Activated CD4-positive, alpha-beta T cell treated with anti-CD3 and anti-CD28 coated beads, Interleukin-2, amount 50 U/mL, for 24 hours (primary cell): ENCODE data around the gene PITPNM3.

Experiments
- DNase-seq, 2 donors: peaks; one replicate each; pipeline ENCODE4 v3.0.0-alpha.2; 2020; ENCODE audit warnings: low read depth in 1 of 2, low spot score in 1 of 2

Gene PITPNM3

GRCh38 chr17:6526362-6527152 lies 29.8 kb downstream of the PITPNM3 start:
- no peak for DNase-seq

- no peak for DNase-seq
Observed at GRCh38 chr17:6525731-6526130, 30.6 kb downstream of the PITPNM3 start.

- no peak for DNase-seq
Observed at GRCh38 chr17:6525141-6525540, 31.2 kb downstream of the PITPNM3 start.

GRCh38 chr17:6524520-6524919 lies 31.8 kb downstream of the PITPNM3 start:
- no peak for DNase-seq

GRCh38 chr17:6523809-6524355 lies 32.5 kb downstream of the PITPNM3 start:
- no peak for DNase-seq

GRCh38 chr17:6523330-6523729 lies 33.0 kb downstream of the PITPNM3 start:
- no peak for DNase-seq

- no peak for DNase-seq
Observed at GRCh38 chr17:6521586-6521985, 34.8 kb downstream of the PITPNM3 start.

GRCh38 chr17:6517062-6517461 lies 39.3 kb downstream of the PITPNM3 start:
- DNase-seq: no peak

GRCh38 chr17:6514371-6514770 lies 42.0 kb downstream of the PITPNM3 start:
- no peak for DNase-seq

GRCh38 chr17:6512552-6512951 lies 43.8 kb downstream of the PITPNM3 start:
- DNase-seq: no peak

GRCh38 chr17:6510321-6510977 lies 45.9 kb downstream of the PITPNM3 start:
- no peak for DNase-seq

- DNase-seq: no peak
Observed at GRCh38 chr17:6509921-6510320, 46.4 kb downstream of the PITPNM3 start.

GRCh38 chr17:6509031-6509771 lies 47.2 kb downstream of the PITPNM3 start:
- DNase-seq: no peak

- DNase-seq: no peak
Observed at GRCh38 chr17:6508519-6509030, 47.8 kb downstream of the PITPNM3 start.

- no peak for DNase-seq
Observed at GRCh38 chr17:6508016-6508415, 48.3 kb downstream of the PITPNM3 start.

GRCh38 chr17:6507535-6507934 lies 48.8 kb downstream of the PITPNM3 start:
- DNase-seq: no peak

GRCh38 chr17:6506679-6507231 lies 49.6 kb downstream of the PITPNM3 start:
- DNase-seq: no peak

GRCh38 chr17:6505425-6506142 lies 50.8 kb downstream of the PITPNM3 start:
- DNase-seq: no peak

- no peak for DNase-seq
Observed at GRCh38 chr17:6503641-6504195, 52.6 kb downstream of the PITPNM3 start.

- DNase-seq: no peak
Observed at GRCh38 chr17:6502871-6503509, 53.4 kb downstream of the PITPNM3 start.
